ENCODE results near the gene SCNN1B.

GRCh38 chr16:23367564-23367963 lies 65.5 kb downstream of the SCNN1B start:
- TF ChIP-seq CTCF (IDR thresholded peaks at IDR 0.05): no peak
- no peak for TF ChIP-seq POLR2A (IDR thresholded peaks at IDR 0.05)
- TF ChIP-seq EP300 (IDR thresholded peaks at IDR 0.05): no peak

All from tibial nerve (tissue), 4 donors.